GM12865 (cell line): ENCODE data around the gene ZNF367.

ENCODE experiments used
- DNase-seq: peaks from one replicate; pipeline ENCODE4 v3.0.0; 2010; ENCODE audit warnings: low read depth
- H3K4me3 ChIP-seq: 2 replicates; pipeline ENCODE4 v1.5.1; 2011; ENCODE audit warnings: mild to moderate bottlenecking, low read depth, low read length, control low read depth
- CTCF ChIP-seq: IDR thresholded peaks from 2 replicates; pipeline ENCODE4 v1.5.1; 2011; ENCODE audit warnings: low read length, control low read depth, low read depth, inconsistent platforms; ENCODE audit not compliant: insufficient read depth; ENCODE audit errors: missing control alignments

The ZNF367 gene

GRCh38 chr9:96344458-96345180 lies 73.6 kb downstream of the ZNF367 start:
- DNase-seq: no peak
- no peak overlapping the region for H3K4me3 ChIP-seq
- no peak for TF ChIP-seq CTCF

GRCh38 chr9:96343515-96344360 lies 74.4 kb downstream of the ZNF367 start:
- DNase-seq: no peak
- TF ChIP-seq CTCF: no peak
- H3K4me3 ChIP-seq: no peak overlapping the region

GRCh38 chr9:96342571-96343245 lies 75.5 kb downstream of the ZNF367 start:
- TF ChIP-seq CTCF: no peak
- H3K4me3 ChIP-seq: no peak overlapping the region
- no peak for DNase-seq

GRCh38 chr9:96340707-96341106 lies 77.5 kb downstream of the ZNF367 start:
- no peak for TF ChIP-seq CTCF
- H3K4me3 ChIP-seq: no peak overlapping the region
- DNase-seq: no peak

GRCh38 chr9:96338299-96338698 lies 79.9 kb downstream of the ZNF367 start:
- H3K4me3 ChIP-seq: no peak overlapping the region
- no peak for TF ChIP-seq CTCF
- DNase-seq: no peak
